Left renal pelvis (tissue), 4 donors: ENCODE measurements around the gene CRHR2. TPM values are rescaled to one million over a fixed set of nuclear protein-coding genes. Genes with fewer than 3 reads are reported as not detected.

ENCODE experiments used
- DNase-seq, 4 donors: peaks; one replicate each; pipeline ENCODE4 v3.0.0-alpha.2; 2013; ENCODE audit warnings: low read depth in 4 of 4, low spot score in 3 of 4
- polyA plus RNA-seq, 4 donors: library from polyadenylated mRNA; unstranded; fragments of 120-200 nt; gene quantifications; one replicate each; pipeline ENCODE4 v1.2.1, GENCODE V29; 2013; ENCODE audit not compliant: insufficient read length in 4 of 4

CRHR2 gene
- polyA plus RNA-seq, 4 donors, result 0.10 to 0.13 (median 0.12) TPM; not detected in 1

DNA sequence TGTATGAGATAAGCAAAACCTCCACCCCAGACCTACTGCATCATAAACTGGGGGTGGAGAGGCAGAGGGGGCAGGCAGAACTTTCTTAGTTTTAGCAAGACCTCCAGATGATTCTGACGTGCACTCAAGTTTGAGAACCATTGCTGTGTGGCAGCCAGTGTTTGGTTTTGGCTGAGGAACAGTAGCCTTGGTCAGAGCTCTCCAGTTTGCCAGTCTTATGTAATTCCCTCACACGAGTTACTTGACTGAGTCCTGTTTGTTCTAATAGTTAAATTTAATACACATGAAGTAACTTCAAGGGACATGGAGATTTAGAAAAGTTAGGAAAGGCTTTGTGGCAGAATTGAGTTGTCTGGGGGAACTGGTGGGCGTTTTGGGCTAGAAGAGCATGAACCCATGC is 49.0 kb downstream of the CRHR2 start:
- no peak for DNase-seq

DNA sequence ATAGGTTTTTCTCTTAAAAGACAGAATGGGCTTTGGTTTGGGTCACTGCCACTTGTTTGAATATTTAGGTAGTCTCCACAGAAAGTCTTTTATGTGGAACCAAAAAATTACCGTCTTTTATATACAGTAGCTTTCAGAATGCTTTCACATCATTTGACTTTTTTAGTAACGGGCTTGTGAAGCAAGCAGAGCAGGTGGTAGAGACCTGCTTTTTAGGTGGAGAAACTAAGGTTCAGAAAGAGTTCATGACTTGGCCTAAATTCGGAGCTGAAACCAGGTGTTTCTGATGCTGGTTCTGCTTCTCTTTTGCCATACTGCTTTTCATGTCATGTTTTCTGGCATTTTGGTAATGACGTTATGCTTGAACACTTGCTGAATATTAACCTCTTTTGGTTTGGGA is 51.3 kb downstream of the CRHR2 start:
- no peak for DNase-seq

DNA sequence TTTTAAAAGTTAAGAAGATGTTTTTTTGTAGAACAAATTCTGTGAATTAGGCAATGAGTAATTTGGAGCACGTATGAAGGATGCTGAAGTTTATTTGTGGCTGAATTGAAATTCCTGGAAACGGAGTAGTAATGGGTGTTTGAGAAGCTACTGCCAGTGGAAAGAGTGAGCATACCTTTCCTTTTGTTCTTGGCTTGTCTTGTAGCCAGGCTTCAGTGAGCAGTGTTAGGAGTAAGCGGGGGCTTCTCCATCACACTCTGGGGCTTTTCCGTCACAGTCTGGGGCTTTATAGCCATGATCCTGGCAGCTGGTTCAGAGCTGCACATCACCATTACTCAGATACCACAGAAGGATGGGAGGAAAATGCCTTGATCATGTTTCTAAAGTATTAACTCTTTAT is 55.2 kb downstream of the CRHR2 start:
- no peak for DNase-seq

DNA sequence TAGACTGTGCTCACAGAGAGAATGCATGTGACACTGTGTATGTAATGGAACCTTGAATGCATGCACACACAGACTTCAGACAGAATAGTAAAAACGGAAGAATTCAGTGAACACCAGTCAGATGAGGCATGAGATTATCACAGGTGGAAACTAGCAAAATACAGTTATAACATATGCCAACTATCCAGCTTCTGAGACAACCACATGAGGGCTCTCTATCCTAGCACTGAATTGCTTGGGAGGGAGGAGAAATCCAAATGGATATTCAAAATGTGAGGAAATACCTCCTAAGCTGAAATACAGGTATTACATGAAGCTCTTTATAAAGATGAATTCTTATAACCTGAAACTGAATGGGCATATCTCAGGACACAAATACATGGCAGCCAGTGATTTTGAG is 57.0 kb downstream of the CRHR2 start:
- DNase-seq, result no peak

DNA sequence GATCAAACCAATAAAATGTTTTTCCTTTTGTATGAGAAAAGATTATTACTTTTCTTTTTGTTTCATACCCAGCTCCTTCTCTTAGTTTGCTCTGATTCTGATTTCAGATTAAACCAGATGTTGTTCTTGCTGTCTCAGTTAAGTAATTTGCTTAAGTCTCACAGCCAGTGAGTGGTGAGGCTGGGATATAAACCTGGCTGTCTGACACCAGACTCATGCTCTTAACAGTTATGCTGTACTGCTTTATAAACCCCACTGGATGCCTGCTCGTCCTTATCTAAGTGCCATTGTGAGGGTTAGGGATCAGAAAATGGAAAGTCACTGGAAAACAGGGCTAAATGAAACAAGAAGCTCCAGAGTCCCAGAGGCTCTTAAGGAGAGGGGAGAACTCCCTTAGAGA is 63.3 kb downstream of the CRHR2 start:
- DNase-seq, result no peak

DNA sequence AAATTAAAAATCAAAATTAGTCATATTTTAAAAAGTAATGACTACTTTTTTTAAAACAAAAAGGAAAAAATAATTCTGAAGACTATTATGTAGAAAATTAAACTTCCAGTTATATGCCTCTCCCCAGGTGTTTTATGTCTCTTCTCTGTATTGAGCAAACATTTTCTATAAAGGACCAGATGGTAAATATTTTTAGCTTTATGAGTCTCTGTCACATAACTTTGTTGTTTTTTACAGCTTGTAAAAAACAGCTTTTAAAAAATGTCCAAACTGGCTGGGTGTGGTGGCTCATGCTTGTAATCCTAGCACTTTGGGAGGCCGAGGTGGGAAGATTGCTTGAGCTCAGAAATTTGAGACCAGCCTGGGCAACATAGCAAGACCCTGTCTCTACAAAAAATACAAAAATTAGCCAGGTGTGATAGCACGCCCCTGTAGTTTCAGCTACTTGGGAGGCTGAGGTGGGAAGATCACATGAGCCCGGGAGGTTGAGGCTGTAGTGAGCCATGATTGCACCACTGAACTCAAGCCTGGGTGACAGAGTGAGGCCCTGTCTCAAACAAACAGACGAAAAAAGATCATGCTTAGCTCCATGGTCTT is 64.1 kb downstream of the CRHR2 start:
- no peak for DNase-seq

DNA sequence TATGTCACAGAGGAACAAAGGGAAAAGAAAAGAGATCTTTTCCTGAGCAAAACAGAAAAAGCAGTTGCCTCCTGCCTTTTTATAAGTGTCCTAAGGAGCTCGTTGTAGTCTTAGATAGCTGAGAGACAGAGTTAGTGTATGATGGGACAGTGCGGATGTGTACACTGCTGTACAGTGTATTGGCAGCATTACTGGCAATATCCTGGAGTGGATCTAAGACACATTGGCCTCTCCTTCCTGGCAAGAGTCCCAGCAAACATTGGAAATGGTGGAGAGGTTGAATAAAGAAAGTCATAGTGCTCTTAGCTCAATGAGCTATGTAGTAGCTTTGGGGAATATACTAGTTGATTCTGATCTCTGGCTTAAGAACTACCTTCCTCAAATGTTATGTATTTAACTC is 64.9 kb downstream of the CRHR2 start:
- DNase-seq, result no peak

DNA sequence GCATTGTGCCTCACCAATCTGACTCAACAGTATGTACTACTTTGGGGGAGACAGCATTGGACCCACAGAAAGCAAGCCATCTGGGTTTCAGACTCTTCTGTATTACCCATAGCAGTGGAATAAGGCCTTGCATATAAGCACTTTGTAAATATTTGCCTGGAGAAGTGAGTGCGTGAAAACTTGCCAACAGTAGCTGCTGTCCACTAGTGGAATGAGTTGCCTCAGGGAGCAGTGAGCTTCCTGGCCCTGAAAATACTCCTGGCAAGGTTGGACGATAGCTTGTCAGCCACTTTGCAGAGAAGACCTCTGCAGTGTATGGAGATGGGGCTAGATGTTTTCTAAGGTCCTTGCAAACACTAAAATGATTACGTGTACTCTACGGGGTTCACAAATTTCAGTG is 65.9 kb downstream of the CRHR2 start:
- no peak for DNase-seq

DNA sequence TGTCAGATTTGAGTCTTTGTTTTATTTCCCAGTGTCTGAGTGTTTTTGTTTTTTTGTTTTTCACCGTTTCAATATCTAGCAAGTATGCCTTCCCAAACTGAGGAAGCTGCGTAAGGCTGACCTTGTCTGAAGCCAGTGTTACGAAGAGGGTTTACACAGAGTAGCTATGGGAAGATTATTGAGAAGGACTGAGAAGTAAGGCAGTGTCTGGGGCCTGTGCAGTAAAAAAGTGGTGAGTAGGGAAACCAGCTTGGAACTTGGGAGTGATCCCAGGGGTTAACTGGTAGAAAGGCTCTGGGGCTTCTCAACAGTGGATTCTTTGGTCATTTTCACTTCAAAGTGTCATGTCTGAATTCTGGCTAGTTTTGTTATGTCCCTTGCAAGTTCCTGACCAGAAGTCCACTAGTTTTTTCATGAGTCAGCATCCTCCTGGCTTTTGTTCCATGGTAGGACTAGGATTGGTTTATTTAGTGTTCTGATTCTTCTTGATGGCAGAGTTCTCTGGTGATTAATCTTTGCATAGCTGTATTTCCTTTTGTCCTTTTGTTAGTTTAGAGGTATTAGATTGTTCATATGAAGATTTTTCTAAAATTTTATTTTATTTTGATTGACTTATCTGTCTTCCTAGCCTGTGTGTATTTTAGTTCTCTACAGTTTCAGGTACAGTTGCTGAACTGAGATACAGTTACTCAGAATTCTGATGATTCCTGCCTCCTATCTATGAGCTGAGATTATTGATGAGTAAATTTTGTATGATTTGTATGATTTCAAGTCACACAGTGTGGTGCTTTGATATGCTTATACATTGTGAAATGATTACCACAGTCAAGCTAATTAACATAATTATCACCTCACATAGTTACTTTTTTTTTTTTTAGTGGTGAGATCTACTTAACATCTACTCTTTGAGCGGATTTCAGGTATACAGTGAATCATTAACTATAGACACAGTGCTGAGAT is 68.6 kb downstream of the CRHR2 start:
- no peak for DNase-seq

DNA sequence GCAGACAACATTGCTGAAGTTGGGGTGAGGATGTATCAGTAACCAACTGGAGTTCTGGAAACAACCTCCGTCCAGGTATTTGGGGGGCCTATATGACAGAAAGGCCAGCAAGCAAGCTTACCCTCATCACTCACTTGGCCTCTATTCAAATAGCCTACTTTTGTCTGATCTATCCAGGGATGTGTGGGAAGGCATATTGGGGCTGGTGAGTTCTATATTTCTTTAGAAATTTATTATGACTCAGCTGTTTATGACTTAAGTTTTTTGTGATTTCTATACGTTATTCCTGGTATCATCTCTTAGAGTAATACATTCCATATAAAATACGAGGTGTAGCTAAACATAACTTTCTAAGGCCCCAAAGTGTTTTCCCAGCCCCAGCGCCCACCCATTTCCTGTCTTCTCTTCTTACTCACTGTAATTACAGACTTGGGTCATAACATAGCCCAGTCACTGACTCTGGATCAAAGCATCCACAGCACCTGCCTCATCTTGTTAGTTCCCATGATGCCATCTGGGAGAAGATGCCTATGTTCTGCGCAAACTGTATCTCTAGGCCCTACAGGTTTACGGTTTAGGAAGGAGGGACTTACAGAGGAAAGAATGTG is 69.5 kb downstream of the CRHR2 start:
- DNase-seq, result no peak

DNA sequence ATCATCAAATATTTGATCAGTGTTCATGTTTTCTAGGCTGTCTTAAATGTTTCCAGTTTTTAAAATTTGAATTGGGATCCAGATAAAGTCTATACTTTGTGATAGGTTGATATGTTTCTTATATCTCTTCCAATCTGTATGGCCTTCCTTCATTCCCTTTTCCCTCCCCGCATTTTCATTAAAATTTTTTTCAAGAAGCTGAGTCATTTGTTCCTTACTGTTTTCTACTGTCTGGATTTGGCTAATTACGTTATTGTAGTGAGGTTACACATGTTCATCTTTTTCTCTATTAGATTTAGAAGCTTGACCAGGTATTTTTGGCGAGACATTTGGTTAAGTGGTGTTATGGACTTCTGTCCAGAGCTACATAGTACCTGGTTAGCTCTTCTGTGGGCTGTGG is 76.4 kb downstream of the CRHR2 start:
- no peak for DNase-seq

DNA sequence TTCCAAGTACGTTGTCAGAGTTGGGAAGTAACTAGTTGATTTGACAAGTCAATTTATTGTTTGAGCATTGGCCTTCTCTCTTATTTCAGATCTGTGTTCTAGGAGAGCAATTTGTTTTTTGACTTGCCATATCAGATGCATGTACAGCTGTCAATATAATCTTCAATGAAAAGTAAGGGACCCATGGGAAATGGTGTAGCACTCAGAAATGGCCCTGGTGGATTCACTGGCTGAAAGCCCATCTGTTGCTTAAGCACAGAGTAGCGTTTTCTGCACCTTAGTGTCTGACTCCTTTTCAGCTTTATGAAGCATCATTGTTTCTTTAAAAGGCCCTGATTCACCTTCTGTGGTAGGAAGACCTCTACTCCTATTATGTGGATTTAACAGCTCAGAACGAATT is 77.4 kb downstream of the CRHR2 start:
- no peak for DNase-seq

Other genes starting within 250 kb of the CRHR2 start
- gene NOD1, start 203.7 kb downstream of the CRHR2 start, polyA plus RNA-seq, result 10 to 100 TPM in 2 of 4 donors, 1 to 10 TPM in 2; 7.3 to 13.0 (median 10.1) TPM
- gene GGCT, start 177.6 kb downstream of the CRHR2 start, polyA plus RNA-seq, result 10 to 100 TPM; 40.8 to 88.1 (median 72.6) TPM
- gene GARS1, start 87.6 kb downstream of the CRHR2 start, polyA plus RNA-seq, result 100 to 1,000 TPM in 1 of 4 donors, 10 to 100 TPM in 3; 79.8 to 101 (median 88.6) TPM
- gene INMT, start 69.7 kb upstream of the CRHR2 start, polyA plus RNA-seq, result 10 to 100 TPM in 1 of 4 donors, 1 to 10 TPM in 3; 1.4 to 25.9 (median 2.4) TPM
- 10 to 100 TPM; 10.2 to 13.4 (median 10.6) TPM for gene MINDY4, start 89.0 kb upstream of the CRHR2 start, polyA plus RNA-seq
- gene AQP1, start 229.4 kb upstream of the CRHR2 start, polyA plus RNA-seq, result 100 to 1,000 TPM in 3 of 4 donors, 10 to 100 TPM in 1; 39.4 to 221 (median 159) TPM